Nephron progenitor cell (in vitro differentiated cells): ENCODE results near the gene GMDS.

ENCODE experiments used
- DNase-seq: peaks from one replicate; pipeline ENCODE4 v3.0.0; 2021
- H3K27ac Mint-ChIP-seq: 2 replicates; pipeline ENCODE4 v1.8.0; 2021; ENCODE audit warnings: mild to moderate bottlenecking, moderate library complexity, mixed read lengths
- H3K27me3 Mint-ChIP-seq: 2 replicates; pipeline ENCODE4 v1.8.0; 2021; ENCODE audit warnings: mild to moderate bottlenecking, low read depth, mixed read lengths; ENCODE audit not compliant: poor library complexity
- H3K36me3 Mint-ChIP-seq: 2 replicates; pipeline ENCODE4 v1.8.0; 2021; ENCODE audit warnings: low read depth, mixed read lengths
- H3K4me1 Mint-ChIP-seq: 2 replicates; pipeline ENCODE4 v1.8.0; 2021; ENCODE audit warnings: mixed read lengths
- H3K4me3 Mint-ChIP-seq: 2 replicates; pipeline ENCODE4 v1.8.0; 2021; ENCODE audit warnings: mild to moderate bottlenecking, moderate library complexity, mixed read lengths
- H3K9me3 Mint-ChIP-seq: 2 replicates; pipeline ENCODE4 v1.8.0; 2021; ENCODE audit warnings: mild to moderate bottlenecking, moderate library complexity, mixed read lengths
- TF ChIP-seq, protein P1 (sequence below): fragments of 200-600 bp; sonication (generic); IDR thresholded peaks from 2 replicates; pipeline ENCODE4 v1.5.0; 2021; ENCODE audit warnings: antibody characterized with exemption

GMDS gene

DNA sequence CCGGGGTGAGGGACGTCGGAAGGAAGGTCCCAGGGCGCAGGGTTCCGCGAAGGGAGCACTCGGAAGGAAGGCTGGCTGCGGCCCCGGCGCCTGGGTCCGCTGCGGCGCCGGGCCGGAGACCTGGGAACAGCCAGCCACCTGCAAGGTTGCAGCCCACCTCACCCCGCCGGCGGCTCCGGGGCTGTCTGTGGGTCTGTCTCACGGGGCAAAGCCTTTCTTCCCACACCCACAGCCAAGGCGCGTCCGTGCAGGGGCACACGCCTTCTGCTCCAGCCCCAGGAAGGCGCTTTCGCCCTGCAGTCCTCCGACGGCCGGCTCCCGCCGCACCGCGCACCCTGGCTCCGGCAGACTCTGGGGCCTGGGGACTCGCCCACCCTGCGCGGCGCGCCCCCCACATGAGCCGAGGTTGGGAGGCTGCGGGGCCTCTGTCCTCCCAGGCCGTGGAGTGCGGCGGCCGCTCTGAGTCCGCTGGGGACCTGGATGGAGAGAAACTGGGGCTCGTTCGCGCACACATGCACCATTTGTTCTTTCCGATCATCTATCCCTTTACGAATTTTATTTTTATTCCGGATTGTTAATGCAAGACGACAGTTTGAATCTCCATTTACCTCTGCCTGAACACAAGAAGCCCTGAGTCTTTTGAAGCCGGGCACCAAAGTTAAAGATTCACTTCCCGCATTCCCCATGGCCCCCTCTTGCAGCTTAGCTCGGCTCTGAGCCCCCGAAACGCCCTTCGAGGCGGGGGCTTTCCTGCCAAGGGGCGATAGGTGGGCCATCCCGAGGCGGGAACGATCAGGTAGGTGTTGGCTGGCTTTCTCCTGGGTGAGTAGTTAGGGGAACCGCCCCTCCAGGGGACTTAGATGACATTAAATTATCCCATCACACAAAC is 640.2 kb downstream of the GMDS start:
- Mint-ChIP-seq H3K4me1 (peaks cover 56% of the 10 kb centered on the region), H3K27ac (no peak overlapping the region), H3K36me3 (no peaks in the 10 kb centered on the region), H3K9me3 (no peaks in the 10 kb centered on the region), H3K27me3 (peaks cover 66% of the 10 kb centered on the region), H3K4me3 (peak overlapping the region; percentile 93)
- peak; percentile 50 for DNase-seq
- TF ChIP-seq, protein P1, sequence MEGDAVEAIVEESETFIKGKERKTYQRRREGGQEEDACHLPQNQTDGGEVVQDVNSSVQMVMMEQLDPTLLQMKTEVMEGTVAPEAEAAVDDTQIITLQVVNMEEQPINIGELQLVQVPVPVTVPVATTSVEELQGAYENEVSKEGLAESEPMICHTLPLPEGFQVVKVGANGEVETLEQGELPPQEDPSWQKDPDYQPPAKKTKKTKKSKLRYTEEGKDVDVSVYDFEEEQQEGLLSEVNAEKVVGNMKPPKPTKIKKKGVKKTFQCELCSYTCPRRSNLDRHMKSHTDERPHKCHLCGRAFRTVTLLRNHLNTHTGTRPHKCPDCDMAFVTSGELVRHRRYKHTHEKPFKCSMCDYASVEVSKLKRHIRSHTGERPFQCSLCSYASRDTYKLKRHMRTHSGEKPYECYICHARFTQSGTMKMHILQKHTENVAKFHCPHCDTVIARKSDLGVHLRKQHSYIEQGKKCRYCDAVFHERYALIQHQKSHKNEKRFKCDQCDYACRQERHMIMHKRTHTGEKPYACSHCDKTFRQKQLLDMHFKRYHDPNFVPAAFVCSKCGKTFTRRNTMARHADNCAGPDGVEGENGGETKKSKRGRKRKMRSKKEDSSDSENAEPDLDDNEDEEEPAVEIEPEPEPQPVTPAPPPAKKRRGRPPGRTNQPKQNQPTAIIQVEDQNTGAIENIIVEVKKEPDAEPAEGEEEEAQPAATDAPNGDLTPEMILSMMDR: no peak

DNA sequence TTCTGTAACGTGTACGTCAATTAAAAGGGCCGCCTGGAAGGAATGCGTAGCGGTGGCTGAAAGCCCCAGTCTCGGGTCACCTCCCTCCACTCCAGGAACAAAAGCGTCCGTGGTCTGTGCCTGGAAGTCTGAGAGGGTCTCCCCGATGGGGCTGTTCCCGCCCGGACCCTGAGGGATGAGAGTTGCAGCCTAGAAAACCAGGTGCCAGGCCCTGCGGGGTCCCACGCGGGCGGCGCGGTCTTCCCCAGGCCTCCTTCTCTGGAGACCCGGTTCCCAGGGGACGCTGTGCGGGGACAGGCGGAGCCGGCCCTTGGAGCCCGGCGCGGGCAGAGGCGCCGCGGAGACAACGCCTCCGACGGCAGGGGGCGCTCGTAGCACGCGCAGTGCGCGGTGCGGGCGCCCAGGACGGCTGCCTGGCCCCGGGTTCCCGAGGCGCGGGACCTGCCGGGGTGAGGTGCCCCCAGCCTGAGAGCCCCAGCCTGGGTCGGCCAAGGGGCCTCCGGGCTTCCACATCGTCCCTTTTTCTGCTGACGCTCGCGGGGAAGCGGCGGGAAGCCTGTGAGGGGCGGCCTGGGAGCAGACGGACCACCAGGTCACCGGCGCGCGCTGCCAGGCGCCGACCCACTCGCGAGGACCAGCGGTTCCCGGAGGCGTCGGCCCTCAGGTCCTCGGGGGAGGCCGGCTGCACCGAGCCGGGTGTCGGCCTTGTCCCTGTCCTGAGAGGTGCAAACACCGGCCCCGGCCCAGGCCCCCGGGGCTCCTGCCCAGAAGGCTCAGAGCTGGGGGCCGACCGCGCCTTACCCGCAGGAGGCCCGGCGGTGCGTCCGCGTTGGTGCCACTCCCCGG is 641.0 kb downstream of the GMDS start:
- Mint-ChIP-seq H3K27me3 (peaks cover 68% of the 10 kb centered on the region), H3K36me3 (no peaks in the 10 kb centered on the region), H3K9me3 (no peaks in the 10 kb centered on the region), H3K4me3 (peak overlapping the region; percentile 65), H3K4me1 (peaks cover 65% of the 10 kb centered on the region), H3K27ac (no peak overlapping the region)
- TF ChIP-seq, protein P1: peak; percentile 91
- peak; percentile 93 for DNase-seq

- Mint-ChIP-seq H3K36me3 (no peaks in the 10 kb centered on the region), H3K27me3 (peaks cover 65% of the 10 kb centered on the region), H3K4me1 (peaks cover 66% of the 10 kb centered on the region), H3K9me3 (no peaks in the 10 kb centered on the region), H3K27ac (no peak overlapping the region), H3K4me3 (peak overlapping the region; percentile 65)
- TF ChIP-seq, protein P1: no peak
- no peak for DNase-seq
Measured at GRCh38 chr6:1603708-1604107, 641.7 kb downstream of the GMDS start.

DNA sequence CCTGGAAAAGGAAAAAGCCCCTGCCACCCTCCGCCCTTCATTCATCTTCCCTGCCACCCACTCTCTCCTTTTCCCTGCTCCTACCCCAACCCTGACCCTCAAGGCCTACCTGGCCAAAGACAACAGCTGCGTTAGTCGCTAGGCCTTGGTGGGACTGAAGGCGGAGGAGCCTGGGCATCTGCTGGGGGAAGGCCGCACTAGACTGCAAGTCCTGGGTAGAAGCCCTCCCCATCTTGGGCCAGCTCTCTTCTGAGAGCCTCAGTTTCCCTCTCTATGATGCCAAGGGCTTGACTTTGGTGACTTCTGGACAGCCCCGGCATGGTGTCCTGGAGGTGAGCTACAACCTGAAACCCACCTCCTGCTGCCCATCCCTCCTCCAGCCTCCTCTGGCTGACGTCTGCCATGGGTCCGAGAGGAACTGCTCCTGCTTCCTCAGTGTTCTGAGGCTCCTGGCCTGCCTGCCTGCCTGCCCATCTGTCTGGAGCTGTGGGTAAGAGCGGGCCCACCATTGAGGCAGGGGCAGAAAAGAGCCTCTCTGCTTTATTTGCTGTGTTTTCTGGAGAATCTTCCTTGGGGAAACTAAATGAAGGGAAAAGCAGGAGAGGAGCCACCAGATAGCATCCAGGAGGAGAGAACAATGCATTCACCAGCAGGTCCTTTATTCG is 643.2 kb downstream of the GMDS start:
- no peaks in the 10 kb centered on the region for H3K36me3 Mint-ChIP-seq
- peaks cover 64% of the 10 kb centered on the region for H3K4me1 Mint-ChIP-seq
- H3K27me3 Mint-ChIP-seq: peaks cover 50% of the 10 kb centered on the region
- no peak overlapping the region for H3K4me3 Mint-ChIP-seq
- DNase-seq: no peak
- H3K9me3 Mint-ChIP-seq: no peaks in the 10 kb centered on the region
- TF ChIP-seq, protein P1: no peak
- no peak overlapping the region for H3K27ac Mint-ChIP-seq

- no peak overlapping the region for H3K4me3 Mint-ChIP-seq
- no peaks in the 10 kb centered on the region for H3K9me3 Mint-ChIP-seq
- TF ChIP-seq, protein P1: no peak
- no peaks in the 10 kb centered on the region for H3K36me3 Mint-ChIP-seq
- H3K27ac Mint-ChIP-seq: peak overlapping the region; percentile 48
- peaks cover 64% of the 10 kb centered on the region for H3K4me1 Mint-ChIP-seq
- peaks cover 42% of the 10 kb centered on the region for H3K27me3 Mint-ChIP-seq
- DNase-seq: no peak
Measured at GRCh38 chr6:1601158-1602048, 644.0 kb downstream of the GMDS start.
